ENCODE measurements around the gene WDR88. TPM values are rescaled to one million over a fixed set of nuclear protein-coding genes. Genes with fewer than 3 reads are reported as not detected.
"Not testable (repeated sequence)": the region's sequence is repeated elsewhere in the genome, so short reads cannot be mapped to it uniquely, and the experiment has no call there.

WDR88 gene
- total and polyA plus RNA-seq, 2 experiments from 2014 or later: not detected

GRCh38 chr19:33163481-33163880 is 31.6 kb downstream of the WDR88 start:
- H3K4me3 ChIP-seq: no peak overlapping the region
- H3K27me3 ChIP-seq (ENCODE audit: insufficient read depth): no peaks in the 10 kb centered on the region
- H2AFZ ChIP-seq: no peak overlapping the region
- no peaks in the 10 kb centered on the region for H4K20me1 ChIP-seq (replicated peaks; ENCODE audit: insufficient read depth)
- H3K4me2 ChIP-seq: no peak overlapping the region
- Mint-ChIP-seq H3K27ac (no peak overlapping the region), H3K4me3 (no peak overlapping the region), H3K27me3 (ENCODE audit: insufficient read depth, low read depth, poor library complexity) (peaks cover 1% of the 10 kb centered on the region), H3K9me3 (peaks cover 39% of the 10 kb centered on the region), H3K36me3 (ENCODE audit: low read depth) (peaks cover 12% of the 10 kb centered on the region), H3K4me1 (no peaks in the 10 kb centered on the region)
- DNase-seq (ENCODE audit: low spot score) (no peak), ATAC-seq (no peak)
- no peaks in the 10 kb centered on the region for H3K79me2 ChIP-seq (replicated peaks; ENCODE audit: insufficient read depth)
- H3K9me2 ChIP-seq (ENCODE audit: insufficient read depth): no peaks in the 10 kb centered on the region
- TF ChIP-seq ZNF114 (CRISPR knock-in tag; IDR thresholded peaks at IDR 0.05): no peak
- no peak for TF ChIP-seq STAT1 (IDR thresholded peaks at IDR 0.05; ENCODE audit: unreplicated experiment)
- TF ChIP-seq ZNF331 (CRISPR knock-in tag; IDR thresholded peaks at IDR 0.05; ENCODE audit: low read depth): no peak
- no peak for TF ChIP-seq POLR2AphosphoS5 (IDR thresholded peaks at IDR 0.05; ENCODE audit: low read depth)
- no peak for TF ChIP-seq ZNF462 (CRISPR knock-in tag; IDR thresholded peaks at IDR 0.05)
- TF ChIP-seq CTCF (conservative IDR thresholded peaks at IDR 0.05; ENCODE audit: low read depth in 2 of 2): no peak
- TF ChIP-seq EZH2phosphoT487 (IDR thresholded peaks at IDR 0.05; ENCODE audit: unreplicated experiment): no peak
- no peaks in the 10 kb centered on the region for H3K4me1 ChIP-seq (ENCODE audit: insufficient read depth)
- no peak overlapping the region for H3K27ac ChIP-seq (ENCODE audit: low read depth)
- H3F3A ChIP-seq (replicated peaks; ENCODE audit: low read depth): no peaks in the 10 kb centered on the region
- no peaks in the 10 kb centered on the region for H3K36me3 ChIP-seq (ENCODE audit: insufficient read depth)

- not testable (repeated sequence) for H3K9me2 ChIP-seq (ENCODE audit: insufficient read depth); DNase-seq (ENCODE audit: low spot score); H3K79me2 ChIP-seq (replicated peaks; ENCODE audit: insufficient read depth); H3K4me1 ChIP-seq (ENCODE audit: insufficient read depth); ATAC-seq; H3K4me3 Mint-ChIP-seq; H3K4me2 ChIP-seq; H2AFZ ChIP-seq; H3K27ac ChIP-seq (ENCODE audit: low read depth); H3K4me3 ChIP-seq; H4K20me1 ChIP-seq (replicated peaks; ENCODE audit: insufficient read depth); H3K36me3 ChIP-seq (ENCODE audit: insufficient read depth); H3F3A ChIP-seq (replicated peaks; ENCODE audit: low read depth); H3K27me3 Mint-ChIP-seq (ENCODE audit: insufficient read depth, low read depth, poor library complexity); H3K27ac Mint-ChIP-seq; H3K27me3 ChIP-seq (ENCODE audit: insufficient read depth); H3K4me1 Mint-ChIP-seq
- peaks cover 16% of the 10 kb centered on the region for H3K36me3 Mint-ChIP-seq (ENCODE audit: low read depth)
- H3K9me3 Mint-ChIP-seq: peaks cover 37% of the 10 kb centered on the region
Measured at GRCh38 chr19:33166037-33166436, 34.1 kb downstream of the WDR88 start.
